ENCODE data around the gene OR10J4.
"Not testable (repeated sequence)": the region's sequence is repeated elsewhere in the genome, so short reads cannot be mapped to it uniquely, and the experiment has no call there.

OR10J4 gene

DNA sequence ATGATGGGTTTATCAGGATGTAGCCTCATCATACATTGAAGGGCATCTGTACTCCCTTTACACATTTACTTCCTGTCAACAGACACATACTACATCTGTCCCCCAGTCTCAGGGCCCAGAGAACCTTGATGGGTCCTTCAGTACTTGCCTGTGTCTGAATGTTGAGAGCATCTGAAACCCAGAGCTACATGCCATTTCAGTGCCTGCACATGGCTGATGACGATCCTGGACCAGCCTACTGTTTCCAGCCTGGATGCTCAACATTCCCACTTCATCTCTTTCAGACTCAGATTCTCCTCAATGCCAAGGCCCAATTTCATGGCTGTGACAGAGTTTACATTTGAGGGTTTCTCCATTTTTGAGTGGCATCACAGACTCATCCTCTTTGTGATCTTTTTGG lies at the start of gene OR10J4:
Gene OR10J4 (plus strand): TSS at position 301 of the 400 bp plus-strand sequence.
- DNase-seq (ENCODE audit: low read depth in 3 of 3): no peak

DNA sequence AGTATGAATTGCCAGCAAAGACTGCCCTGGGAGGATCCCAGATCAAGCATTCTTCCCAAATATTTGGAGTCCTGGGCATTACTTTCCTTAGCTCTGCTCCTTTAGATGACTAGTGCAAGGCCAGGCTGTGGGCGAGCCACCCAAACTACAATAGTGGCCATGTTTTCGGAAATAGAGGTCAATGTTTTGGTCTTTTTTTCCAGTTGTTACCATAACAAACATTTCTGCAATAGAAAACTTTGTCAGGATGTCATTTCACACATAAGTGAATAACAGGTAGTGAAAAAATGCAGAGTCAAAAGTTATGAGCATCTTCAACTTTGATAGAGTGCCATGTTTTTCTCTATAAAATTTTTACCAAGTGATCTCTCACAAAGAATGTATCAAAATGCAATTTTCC lies 25.2 kb upstream of the OR10J4 start:
- no peak for DNase-seq (ENCODE audit: low read depth in 3 of 3)

DNA sequence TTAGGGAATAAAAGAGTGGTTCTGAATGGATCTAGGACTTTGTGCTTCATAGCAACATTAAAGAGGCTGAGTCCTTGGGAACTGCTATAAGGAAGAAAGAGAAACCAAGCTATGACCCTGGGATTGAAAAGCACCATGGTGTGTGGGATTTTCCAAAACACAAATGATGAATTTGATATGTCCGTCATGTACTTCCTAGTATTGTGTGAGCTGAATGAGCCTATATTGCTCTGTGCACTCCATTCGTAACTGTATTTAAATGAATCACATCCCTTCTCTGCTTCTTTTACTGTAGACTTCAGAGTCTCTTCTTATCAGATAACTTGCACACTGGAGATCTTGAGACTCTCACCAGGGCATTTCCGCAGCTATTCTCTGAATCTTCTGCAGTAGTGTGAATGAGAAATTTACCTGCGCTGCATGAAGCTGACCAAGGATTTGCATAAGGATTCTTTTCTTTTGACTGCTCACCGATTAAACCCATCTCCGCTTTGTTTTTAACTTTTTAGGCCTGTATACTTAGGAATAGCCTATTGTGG lies 23.1 kb upstream of the OR10J4 start:
- no peak for DNase-seq (ENCODE audit: low read depth in 3 of 3)

DNA sequence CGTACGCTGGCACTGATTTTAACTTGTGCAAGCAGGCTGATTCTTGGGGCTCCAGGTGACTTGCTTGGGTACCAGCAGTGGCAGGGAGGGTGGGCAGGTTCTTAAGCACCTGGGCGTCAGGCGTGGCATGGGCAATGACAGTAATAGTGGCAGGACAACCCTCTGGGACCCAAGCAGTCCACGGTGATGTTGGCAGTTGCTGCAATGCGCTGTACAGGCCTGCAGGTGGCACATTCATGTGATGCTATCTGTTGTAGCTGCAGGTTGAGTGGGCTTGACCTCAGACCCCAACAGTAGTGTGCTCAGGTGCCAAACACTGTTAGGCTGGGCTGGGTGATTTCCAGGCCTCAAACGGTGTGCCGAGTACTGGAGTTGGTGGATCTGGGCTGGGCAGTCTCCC lies 10.2 kb upstream of the OR10J4 start:
- DNase-seq (ENCODE audit: low read depth in 3 of 3): no peak

DNA sequence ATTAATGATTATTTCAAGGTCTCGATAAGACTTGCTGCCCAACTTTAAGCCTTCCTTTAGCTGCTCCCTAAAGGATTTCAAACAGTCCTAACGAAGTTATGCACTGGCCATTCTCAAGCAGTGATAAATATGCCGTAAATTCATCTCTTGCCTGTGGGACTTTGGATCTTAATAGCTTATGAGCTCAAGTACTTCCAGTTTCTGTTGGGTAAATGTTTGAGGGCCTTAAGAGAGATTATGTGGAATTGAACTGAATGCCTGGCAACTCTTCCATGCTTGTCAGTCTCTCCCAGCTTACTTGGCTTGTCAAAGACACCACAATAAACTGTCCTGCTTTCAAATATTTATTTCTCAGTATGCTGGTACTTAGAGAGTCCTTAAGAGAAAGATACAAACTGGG lies 3.5 kb upstream of the OR10J4 start:
- DNase-seq (ENCODE audit: low read depth in 3 of 3): no peak

DNA sequence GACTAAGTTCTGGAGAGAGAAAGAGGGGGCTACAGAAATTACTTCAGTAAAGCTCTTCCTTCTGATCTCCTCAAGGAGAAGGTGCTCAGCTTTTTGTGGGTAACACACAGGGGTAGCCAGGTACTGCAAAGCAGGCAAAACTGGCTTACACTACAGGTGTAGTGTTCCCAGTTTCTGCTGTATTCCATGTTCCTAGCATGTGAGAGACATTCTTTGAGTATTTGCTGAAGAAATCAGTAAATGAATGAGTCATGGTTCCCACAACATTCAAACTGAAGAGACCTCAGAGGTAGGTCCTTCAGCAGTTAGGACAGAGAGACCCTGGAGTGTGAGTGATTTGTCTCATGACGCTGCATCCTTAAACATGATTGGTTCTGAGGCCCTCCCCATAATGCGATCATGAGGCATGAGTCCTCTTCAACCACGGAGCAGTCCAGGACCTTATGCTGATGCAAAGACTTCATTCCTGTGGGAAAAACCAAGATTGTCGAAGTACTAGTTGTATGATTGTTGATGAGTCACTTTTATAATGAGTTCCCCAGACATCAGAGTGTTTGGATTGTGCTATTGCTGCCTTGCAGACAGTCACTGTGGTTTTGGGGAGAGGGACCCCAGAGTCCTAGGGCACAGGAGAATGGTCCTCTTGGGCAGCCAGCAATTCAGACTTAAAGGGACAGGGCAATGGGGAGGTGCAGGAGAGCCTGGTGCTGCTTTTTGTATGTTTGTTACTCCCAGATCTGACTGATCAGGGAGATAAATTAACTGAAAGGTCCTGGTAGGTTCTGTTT lies 2.7 kb upstream of the OR10J4 start:
- no peak for DNase-seq (ENCODE audit: low read depth in 3 of 3)

DNA sequence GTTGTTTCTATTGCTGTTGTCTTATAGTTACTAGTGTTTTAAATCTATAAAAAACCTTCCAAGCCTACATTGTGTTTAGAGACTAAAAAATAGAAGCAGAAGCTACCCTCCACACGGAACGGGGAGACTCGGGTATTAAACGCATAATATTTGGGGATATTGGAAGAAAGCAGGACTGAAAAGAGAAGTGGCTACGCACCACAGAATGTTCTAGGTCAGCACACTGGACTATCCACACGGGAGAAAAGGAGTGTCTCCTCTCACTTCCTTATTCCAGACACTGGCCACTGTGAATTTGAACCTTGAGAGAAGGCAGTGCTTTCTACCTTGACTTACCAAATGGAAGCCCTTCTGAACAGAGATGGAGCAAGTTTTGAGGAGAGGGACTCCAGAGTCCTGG lies 1.0 kb upstream of the OR10J4 start:
- no peak for DNase-seq (ENCODE audit: low read depth in 3 of 3)

DNA sequence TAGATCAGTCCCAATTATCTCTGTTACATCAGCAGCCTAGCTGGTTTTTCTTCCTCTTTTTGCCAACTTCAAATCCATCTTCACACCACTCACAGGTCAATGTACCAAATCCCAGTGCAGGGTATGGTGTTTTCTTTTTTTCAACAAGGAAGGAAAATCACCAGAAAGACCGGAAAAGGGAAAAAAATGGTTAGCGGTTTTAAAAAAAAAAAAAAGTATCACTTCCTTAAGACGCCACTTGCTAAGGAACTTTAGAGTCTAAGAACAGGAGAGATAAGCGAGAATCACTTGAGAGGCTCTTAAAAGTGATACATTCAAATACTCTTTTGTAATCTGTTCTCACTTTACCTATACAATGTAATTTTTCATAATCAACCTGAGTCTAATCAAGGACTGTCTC lies 4.5 kb downstream of the OR10J4 start:
- DNase-seq (ENCODE audit: low read depth in 3 of 3): no peak

DNA sequence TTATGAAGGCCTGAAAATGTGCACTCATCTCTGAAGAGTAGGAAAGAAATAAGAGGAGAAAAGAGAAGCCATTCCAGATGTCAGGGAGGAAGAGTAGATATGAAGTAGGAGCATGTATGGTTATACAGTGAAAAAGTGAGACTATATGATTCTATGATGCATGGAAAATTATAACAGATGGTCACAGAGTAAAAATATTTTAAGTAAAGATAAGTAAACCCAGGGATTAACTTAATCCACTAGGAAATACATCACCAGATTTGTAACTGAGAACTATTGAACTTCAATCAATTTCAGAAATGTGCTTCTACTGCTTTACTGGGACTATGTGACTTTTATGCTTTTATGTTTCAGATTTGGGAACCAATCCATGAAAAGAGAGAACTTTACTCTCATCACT lies 7.4 kb downstream of the OR10J4 start, which contains the start of gene OR10J1:
Gene OR10J1 (plus strand): TSS at position 301 of the 400 bp plus-strand sequence. CDS start 70 bp downstream, at position 371.
- DNase-seq (ENCODE audit: low read depth in 3 of 3): no peak

DNA sequence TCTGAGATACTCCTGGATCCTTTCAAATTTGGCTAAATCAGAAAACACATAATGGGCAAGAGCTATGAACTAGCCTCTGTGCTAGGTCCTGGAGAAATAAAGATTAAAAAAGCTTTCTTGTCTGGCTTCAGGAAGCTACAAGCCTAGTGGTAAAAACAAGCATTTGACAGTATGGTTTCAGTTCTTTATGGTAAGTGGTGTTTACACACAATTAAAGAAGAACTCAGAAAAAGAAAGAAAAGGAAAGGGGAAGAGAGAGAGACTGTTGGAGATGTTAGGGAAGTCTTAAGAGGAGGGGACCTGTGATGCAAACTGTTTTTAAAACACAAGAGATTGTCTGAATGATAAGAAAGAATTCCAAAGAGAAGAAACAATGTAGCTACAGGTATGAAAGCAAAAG lies 9.4 kb downstream of the OR10J4 start:
- DNase-seq (ENCODE audit: low read depth in 3 of 3): no peak

DNA sequence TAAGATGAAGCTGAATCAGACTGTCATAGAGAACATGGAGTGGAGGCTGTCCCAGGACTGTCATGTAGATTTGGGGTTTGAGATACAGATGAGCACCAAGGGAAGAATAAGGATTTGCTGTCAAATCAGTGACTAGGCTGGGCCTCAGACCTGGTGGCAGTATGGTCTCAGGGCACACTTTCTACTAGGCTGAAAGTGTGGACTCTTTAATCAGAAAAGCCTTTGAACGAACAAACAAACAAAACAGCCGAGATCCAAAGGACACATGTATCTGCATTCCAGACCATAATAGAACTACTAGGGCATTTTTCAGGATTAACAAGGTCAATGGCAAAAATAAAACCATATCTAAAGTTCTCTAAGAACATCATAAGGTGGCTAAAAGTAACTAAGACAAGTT lies 10.4 kb downstream of the OR10J4 start:
- DNase-seq (ENCODE audit: low read depth in 3 of 3): no peak

DNA sequence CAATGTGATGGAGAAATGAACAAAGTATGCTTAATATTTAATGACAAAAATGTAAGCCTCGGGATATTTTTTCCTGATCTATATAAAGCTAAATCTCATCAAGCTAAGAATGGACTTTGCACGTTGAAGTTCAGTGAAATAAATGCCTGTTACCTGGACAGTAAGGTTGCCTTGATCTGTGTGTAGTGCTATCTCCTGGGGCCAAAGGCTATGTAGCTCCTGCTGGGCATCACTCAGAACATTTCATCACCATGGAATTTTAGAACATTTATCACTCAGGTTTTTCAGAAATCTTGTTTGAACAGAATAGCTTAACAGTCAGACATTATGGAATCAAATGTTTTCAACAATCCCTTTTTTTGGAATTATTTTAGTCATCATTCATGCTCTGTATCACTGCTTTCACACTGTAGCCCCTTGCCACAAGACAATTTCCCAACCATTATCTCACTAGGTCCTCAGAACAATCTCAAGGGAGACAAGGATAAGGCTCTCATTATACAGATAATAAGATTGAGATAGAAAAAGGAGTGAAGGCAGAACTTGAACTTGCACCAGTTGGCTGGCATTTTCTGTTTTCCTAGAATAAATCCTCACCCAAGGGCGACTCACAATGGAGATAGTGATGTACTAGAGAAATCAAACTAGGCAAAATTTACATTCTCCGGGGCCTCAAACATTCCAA lies 11.2 kb downstream of the OR10J4 start:
- DNase-seq (ENCODE audit: low read depth in 3 of 3): no peak

DNA sequence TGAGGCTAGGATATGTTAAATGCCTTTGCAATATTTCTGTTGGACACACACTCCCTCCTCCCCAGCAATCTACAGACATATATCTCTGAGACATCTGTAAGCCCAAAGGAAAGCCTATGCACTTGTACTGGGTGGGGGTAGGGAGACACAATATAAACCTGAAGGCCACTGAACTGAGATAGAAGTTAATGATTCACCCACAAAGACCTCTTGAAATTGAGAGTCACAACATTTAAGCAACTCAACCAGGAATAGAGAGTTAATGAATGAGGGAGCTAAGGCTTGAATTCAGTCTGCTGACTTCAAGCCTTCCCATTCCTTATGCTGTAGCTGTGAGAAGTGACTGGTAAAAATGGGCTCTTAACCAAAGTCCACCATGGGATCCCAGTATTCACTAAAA lies 12.5 kb downstream of the OR10J4 start:
- no peak for DNase-seq (ENCODE audit: low read depth in 3 of 3)

DNA sequence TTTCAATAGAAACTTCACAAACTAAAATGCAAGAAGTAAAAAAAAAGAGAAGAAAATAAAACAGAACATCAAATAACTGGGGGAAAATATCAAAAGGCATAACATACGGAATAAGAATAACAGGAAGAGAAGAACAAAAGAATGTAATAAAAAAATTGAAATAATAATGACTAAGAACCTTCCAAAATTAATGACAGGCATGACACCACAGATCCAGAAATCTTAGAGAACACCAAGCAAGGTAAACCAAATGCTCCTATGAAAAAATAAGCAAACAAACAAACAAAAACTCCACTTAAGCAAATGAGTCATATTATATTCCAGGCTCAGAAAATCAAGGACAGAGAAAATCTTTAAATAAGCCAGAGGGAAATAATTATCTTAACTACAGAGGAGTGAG lies 16.2 kb downstream of the OR10J4 start:
- DNase-seq (ENCODE audit: low read depth in 3 of 3): no peak

DNA sequence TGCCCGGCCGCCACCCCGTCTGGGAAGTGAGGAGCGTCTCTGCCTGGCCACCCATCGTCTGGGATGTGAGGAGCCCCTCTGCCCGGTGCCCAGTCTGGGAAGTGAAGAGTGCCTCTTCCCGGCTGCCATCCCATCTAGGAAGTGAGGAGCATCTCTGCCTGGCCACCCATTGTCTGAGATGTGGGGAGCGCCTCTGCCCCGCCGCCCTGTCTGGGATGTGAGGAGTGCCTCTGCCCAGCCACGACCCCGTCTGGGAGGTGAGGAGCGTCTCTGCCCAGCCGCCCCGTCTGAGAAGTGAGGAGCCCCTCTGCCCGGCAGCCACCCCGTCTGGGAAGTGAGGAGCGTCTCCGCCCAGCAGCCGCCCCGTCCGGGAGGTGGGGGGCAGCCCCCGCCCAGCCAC lies 17.6 kb downstream of the OR10J4 start:
- not testable (repeated sequence) for DNase-seq (ENCODE audit: low read depth in 3 of 3)

DNA sequence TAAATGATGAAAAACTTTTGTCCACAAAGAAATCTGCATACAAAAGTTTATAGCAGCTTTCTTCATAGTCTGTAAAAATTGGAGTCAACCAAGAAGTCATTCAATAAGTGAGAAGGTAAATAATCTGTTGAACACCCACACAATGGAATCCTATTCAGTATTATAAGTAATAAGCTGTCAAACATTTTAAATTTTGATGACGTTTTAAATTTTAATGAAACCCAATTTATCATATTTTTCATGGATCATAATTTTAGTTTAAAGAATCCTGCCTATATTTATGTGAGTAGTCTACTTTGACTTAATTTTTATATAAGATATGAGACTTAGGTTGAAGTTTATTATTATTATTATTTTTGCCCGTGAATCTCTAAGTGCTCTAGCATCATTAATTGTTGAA lies 27.5 kb downstream of the OR10J4 start:
- no peak for DNase-seq (ENCODE audit: low read depth in 3 of 3)

DNA sequence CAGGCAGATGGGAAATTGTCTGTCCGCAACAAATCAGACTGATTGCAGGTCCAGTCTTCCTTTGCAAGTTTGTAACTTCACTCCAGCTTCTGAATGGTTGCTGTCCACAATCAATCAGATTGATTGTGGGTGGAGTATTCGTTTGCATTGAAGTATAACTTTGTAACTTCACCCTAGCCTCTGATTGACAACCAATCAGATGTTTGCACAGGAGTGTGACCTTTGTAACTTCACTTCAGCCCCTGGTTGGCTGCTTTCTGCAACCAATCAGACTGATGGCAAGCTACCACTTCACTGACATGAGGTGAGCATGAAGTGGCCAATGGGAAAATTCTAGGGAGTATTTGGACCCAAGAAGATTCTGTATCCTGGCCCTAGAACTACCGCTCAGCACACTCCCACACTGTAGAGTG lies 33.2 kb downstream of the OR10J4 start:
- no peak for DNase-seq (ENCODE audit: low read depth in 3 of 3)

DNA sequence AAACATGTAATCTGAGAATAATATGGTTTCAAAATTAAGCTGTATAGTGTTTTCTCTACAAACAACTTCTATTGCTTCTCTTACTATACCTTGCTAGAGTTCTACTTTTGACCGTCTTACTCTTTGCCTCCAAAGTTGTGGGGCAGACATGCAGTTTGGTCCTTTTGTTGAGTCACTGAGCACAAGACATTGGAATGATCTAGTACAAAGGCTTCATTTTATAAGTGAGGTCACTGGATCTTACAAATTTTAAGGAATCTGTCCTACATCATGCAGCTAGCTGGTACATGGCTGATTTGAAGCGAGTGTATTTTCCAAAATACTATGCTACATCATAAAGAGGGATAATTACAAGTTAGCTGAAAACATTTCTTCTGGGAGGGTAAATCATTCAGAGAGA lies 36.3 kb downstream of the OR10J4 start:
- DNase-seq (ENCODE audit: low read depth in 3 of 3): no peak

DNA sequence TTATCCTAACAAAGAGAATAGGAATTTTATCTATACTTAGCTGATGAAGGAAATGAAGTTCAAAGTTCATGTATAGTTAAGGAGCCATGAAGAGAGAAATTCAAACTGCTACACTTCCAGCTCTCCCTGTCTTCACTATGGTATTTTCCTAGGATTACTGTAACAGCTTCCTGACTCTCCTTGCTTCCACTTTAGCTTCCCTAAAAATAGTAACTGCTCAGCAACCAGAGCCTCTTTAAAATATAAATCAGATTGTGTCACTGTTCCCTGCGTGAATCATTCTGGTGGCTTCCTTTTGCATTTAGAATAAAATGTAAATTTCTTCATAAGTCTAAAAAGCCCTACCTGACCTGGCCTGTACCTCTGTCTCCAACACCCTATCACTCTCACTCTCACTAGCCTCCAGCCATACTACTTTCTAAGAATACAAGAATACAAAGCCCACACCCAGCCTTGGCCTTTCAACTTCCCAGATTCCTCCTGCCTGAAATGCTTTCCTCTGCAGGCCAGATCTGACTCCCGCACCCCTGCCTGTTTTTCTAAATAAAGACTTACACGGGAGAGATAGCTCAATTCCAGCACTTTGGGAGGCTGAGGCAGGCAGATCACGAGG lies 38.0 kb downstream of the OR10J4 start:
- no peak for DNase-seq (ENCODE audit: low read depth in 3 of 3)

DNA sequence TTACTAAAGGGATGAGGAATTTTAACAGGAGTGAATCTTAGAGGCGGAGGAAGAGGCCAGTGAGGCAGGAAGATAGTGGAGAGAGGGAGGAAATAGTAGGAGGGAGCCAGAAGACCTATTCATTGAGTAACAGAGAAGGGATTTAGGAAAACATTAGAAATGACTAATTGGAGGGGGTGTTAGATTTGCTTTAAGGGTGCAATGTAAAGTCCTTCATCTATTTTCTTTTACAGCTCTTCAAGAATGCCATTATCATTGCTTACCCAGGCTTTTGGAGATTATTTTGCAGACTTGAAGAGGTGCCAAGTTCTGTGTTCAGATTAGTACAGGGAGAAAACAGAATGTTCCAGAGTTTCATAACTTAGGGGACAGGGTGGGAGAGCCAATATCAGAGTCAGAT lies 41.3 kb downstream of the OR10J4 start:
- no peak for DNase-seq (ENCODE audit: low read depth in 3 of 3)

DNA sequence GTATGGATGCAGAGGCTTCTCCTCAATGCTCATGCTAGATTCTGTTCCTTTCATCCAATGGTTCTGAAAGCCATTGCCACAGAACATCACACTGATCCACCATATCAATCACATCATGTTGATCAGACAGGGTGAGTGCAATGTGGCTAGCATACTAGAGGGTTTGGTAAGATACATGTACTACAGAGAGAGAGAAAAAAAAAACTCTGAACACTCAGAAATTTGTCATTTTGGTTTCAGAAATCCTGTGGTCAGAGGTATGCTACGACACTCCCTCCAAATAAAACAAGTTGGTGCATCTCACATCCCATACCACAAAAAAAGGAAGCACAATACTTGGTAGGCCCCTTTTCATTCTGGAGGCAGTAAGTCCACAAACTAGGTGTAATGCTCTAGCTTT lies 42.9 kb downstream of the OR10J4 start:
- DNase-seq (ENCODE audit: low read depth in 3 of 3): no peak

Measured in stimulated activated CD4-positive, alpha-beta T cell treated with anti-CD3 and anti-CD28 coated beads, TNF-alpha, amount 100 ng/mL, for 4 hours (primary cell).